ENCODE results near the gene SPAAR. TPM values are rescaled to one million over a fixed set of nuclear protein-coding genes. Genes with fewer than 3 reads are reported as not detected.

The SPAAR gene
- total RNA-seq, 2 donors from 2014 or later = 3.8 to 6.3 TPM

DNA sequence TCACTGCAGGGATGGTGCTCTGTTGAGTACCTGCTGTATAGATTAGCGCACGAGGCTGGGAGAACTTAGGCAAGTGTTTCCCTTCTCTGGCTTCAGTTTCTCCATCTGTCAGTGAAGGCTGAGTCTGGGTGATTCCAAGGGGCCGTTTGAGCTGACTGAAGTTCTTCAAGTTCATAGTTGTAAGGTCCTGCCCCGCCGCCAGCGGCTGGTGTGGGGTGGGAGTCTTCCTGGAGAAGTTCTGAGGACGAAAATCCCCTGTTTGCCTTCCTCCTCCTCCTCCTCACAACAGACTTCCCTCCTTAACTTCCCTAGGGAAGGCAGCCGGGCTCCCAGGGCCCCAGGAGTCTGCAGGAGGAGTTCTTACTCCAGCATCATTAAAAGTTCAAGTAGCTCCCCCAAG, 5.0 kb upstream of the SPAAR start:
- no peaks in the 10 kb centered on the region for H3K9me3 ChIP-seq
- DNase-seq (ENCODE audit: low spot score) = no peak

GRCh38 chr9:35905051-35905781, 4.1 kb upstream of the SPAAR start:
- peaks cover 0 to 65% of the 10 kb centered on the region in 2 donors for H3K4me1 ChIP-seq
- TF ChIP-seq, protein P1, sequence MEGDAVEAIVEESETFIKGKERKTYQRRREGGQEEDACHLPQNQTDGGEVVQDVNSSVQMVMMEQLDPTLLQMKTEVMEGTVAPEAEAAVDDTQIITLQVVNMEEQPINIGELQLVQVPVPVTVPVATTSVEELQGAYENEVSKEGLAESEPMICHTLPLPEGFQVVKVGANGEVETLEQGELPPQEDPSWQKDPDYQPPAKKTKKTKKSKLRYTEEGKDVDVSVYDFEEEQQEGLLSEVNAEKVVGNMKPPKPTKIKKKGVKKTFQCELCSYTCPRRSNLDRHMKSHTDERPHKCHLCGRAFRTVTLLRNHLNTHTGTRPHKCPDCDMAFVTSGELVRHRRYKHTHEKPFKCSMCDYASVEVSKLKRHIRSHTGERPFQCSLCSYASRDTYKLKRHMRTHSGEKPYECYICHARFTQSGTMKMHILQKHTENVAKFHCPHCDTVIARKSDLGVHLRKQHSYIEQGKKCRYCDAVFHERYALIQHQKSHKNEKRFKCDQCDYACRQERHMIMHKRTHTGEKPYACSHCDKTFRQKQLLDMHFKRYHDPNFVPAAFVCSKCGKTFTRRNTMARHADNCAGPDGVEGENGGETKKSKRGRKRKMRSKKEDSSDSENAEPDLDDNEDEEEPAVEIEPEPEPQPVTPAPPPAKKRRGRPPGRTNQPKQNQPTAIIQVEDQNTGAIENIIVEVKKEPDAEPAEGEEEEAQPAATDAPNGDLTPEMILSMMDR (IDR thresholded peaks at IDR 0.05) = no peak
- peak overlapping the region in 1 of 2 donors; percentile 43 for H3K4me3 ChIP-seq
- H3K27ac ChIP-seq = peak overlapping the region; percentile 88 to 96
- no peaks in the 10 kb centered on the region for H3K36me3 ChIP-seq
- DNase-seq (ENCODE audit: low spot score) = peak; percentile 65
- H3K9me3 ChIP-seq = no peaks in the 10 kb centered on the region
- no peaks in the 10 kb centered on the region for H3K27me3 ChIP-seq

More for the DNA sequence above, 5.0 kb upstream of the SPAAR start:
- H3K4me3 ChIP-seq = no peak overlapping the region
- H3K36me3 ChIP-seq = no peaks in the 10 kb centered on the region
- TF ChIP-seq, protein P1 (IDR thresholded peaks at IDR 0.05) = no peak
- no peaks in the 10 kb centered on the region for H3K27me3 ChIP-seq
- peaks cover 0 to 56% of the 10 kb centered on the region in 2 donors for H3K4me1 ChIP-seq
- peak overlapping the region; percentile 88 to 96 for H3K27ac ChIP-seq

DNA sequence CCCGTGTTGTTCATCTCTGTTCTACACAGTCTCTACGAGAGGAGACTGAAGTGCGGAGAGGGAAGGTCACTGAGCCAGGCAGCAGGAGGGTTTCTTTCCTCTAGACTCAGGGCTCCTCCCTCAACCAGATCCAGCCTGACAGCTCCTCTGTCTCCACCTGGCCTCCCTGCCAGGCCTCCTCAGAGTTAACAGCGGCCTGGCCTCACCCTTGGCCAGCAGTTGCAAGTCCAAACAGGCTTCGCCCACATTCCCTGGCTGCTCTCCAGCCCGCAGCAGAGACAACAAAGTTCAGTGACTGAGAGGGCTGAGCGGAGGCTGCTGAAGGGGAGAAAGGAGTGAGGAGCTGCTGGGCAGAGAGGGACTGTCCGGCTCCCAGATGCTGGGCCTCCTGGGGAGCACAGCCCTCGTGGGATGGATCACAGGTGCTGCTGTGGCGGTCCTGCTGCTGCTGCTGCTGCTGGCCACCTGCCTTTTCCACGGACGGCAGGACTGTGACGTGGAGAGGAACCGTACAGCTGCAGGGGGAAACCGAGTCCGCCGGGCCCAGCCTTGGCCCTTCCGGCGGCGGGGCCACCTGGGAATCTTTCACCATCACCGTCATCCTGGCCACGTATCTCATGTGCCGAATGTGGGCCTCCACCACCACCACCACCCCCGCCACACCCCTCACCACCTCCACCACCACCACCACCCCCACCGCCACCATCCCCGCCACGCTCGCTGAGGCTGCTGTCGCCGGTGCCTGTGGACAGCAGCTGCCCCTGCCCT, 3.2 kb upstream of the SPAAR start, which contains the start of gene HRCT1:
TSS of gene HRCT1 (plus strand) at position 291 of the 768 bp plus-strand sequence. CDS start at position 377, 86 bp downstream.
- Histone ChIP-seq H3K9me3 (no peaks in the 10 kb centered on the region), H3K27ac (peak within 1 kb of the TSS; percentile 88 to 96), H3K4me1 (peaks cover 0 to 74% of the 10 kb centered on the region in 2 donors), H3K27me3 (no peaks in the 10 kb centered on the region), H3K36me3 (no peaks in the 10 kb centered on the region), H3K4me3 (peak within 1 kb of the TSS; percentile 33 to 43)
- DNase-seq (ENCODE audit: low spot score) = peak; percentile 95
- TF ChIP-seq, protein P1 (IDR thresholded peaks at IDR 0.05) = no peak

GRCh38 chr9:35906923-35907699, 2.2 kb upstream of the SPAAR start:
- peaks cover 0 to 82% of the 10 kb centered on the region in 2 donors for H3K4me1 ChIP-seq
- H3K27ac ChIP-seq = peak overlapping the region; percentile 88 to 96
- no peaks in the 10 kb centered on the region for H3K36me3 ChIP-seq
- TF ChIP-seq, protein P1 (IDR thresholded peaks at IDR 0.05) = no peak
- H3K27me3 ChIP-seq = no peaks in the 10 kb centered on the region
- peak; percentile 87 for DNase-seq (ENCODE audit: low spot score)
- H3K4me3 ChIP-seq = peak overlapping the region; percentile 33 to 43
- H3K9me3 ChIP-seq = no peaks in the 10 kb centered on the region

DNA sequence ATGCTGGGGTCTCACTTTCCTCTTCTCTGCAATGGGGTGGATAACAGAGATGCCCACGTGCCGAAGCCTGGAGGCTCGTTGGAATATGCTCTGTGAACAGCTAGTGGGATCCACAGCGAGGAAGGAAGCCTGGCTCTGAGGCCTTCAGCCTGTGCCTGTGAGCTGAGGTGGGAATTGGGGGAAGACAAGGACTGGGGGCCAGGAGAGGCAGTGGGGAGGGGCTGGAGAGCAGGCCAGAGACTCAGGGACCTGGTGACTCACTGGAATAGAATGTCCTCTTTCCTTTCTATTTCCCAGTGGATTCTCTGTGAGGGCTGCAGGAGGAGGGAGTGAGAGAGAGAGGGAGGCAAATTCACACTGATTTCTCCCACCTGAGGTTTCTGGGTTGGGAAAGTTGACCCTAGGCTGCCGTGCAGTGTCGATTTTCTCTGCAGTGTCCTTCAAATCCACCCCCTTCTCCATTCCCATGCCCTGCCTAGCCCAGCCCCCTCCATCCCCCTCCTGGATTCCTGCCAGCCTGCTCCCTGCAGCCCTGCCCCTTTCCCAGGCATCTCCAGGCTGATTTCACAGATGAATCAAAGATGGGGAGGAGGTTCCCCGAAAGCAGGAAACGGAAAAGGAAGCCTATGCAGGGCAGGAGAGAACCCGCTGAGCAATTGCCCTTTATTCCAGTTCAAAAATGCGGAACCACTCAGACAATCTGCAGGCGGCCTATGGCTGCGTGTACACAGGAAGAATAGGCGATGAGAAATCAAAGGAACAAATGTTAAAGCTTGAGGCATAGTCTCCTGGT, 1.4 kb upstream of the SPAAR start:
- H3K27ac ChIP-seq = peak overlapping the region; percentile 88 to 96
- DNase-seq (ENCODE audit: low spot score) = peak; percentile 85
- H3K27me3 ChIP-seq = no peaks in the 10 kb centered on the region
- peak overlapping the region; percentile 33 to 43 for H3K4me3 ChIP-seq
- TF ChIP-seq, protein P1 (IDR thresholded peaks at IDR 0.05) = no peak
- peaks cover 0 to 88% of the 10 kb centered on the region in 2 donors for H3K4me1 ChIP-seq
- H3K36me3 ChIP-seq = no peaks in the 10 kb centered on the region
- no peaks in the 10 kb centered on the region for H3K9me3 ChIP-seq
